Kidney epithelial cell (primary cell): ENCODE results near the gene GRM5. TPM values are rescaled to one million over a fixed set of nuclear protein-coding genes. Genes with fewer than 3 reads are reported as not detected.

Experiments
- DNase-seq: peaks from one replicate; pipeline ENCODE4 v3.0.0-alpha.2; 2010; ENCODE audit warnings: low read depth
- H3K27me3 ChIP-seq: 2 replicates; pipeline ENCODE4 v1.6.0; 2011; ENCODE audit warnings: low read length; ENCODE audit not compliant: control insufficient read depth, insufficient read depth
- H3K36me3 ChIP-seq: 2 replicates; pipeline ENCODE4 v1.5.1; 2011; ENCODE audit warnings: low read length; ENCODE audit not compliant: control insufficient read depth, insufficient read depth
- H3K4me3 ChIP-seq: 2 replicates; pipeline ENCODE4 v1.5.1; 2011; ENCODE audit warnings: low read depth, mild to moderate bottlenecking, control low read depth, low read length
- CTCF ChIP-seq: IDR thresholded peaks from 2 replicates; pipeline ENCODE4 v1.5.1; 2011; ENCODE audit warnings: mild to moderate bottlenecking, moderate library complexity, low read length, control low read depth, inconsistent platforms; ENCODE audit not compliant: insufficient read depth, poor library complexity, severe bottlenecking
- total RNA-seq: library from RNA; depleted of rRNA; stranded (reverse); fragments of >200 nt; gene quantifications from 2 replicates; pipeline ENCODE4 v1.2.3, GENCODE V29; 2015

The GRM5 gene
- total RNA-seq, 1 donor from 2014 or later: 0.17 TPM

GRCh38 chr11:88603091-88603867, 462.5 kb downstream of the GRM5 start:
- Histone ChIP-seq H3K4me3 (no peak overlapping the region), H3K36me3 (no peaks in the 10 kb centered on the region), H3K27me3 (no peaks in the 10 kb centered on the region)
- no peak for DNase-seq
- TF ChIP-seq CTCF: no peak

GRCh38 chr11:88597387-88597786, 468.4 kb downstream of the GRM5 start:
- TF ChIP-seq CTCF: no peak
- H3K27me3 ChIP-seq: no peaks in the 10 kb centered on the region
- DNase-seq: no peak
- H3K36me3 ChIP-seq: no peaks in the 10 kb centered on the region
- no peak overlapping the region for H3K4me3 ChIP-seq

GRCh38 chr11:88596786-88597185, 469.0 kb downstream of the GRM5 start:
- DNase-seq: no peak
- no peak for TF ChIP-seq CTCF

GRCh38 chr11:88594274-88594950, 471.4 kb downstream of the GRM5 start:
- Histone ChIP-seq H3K27me3 (no peaks in the 10 kb centered on the region), H3K36me3 (no peaks in the 10 kb centered on the region), H3K4me3 (no peak overlapping the region)
- DNase-seq: no peak
- no peak for TF ChIP-seq CTCF

More at GRCh38 chr11:88596786-88597185, 469.0 kb downstream of the GRM5 start:
- Histone ChIP-seq H3K27me3 (no peaks in the 10 kb centered on the region), H3K4me3 (no peak overlapping the region), H3K36me3 (no peaks in the 10 kb centered on the region)

GRCh38 chr11:88590361-88590760, 475.4 kb downstream of the GRM5 start:
- H3K4me3 ChIP-seq: no peak overlapping the region
- no peak for TF ChIP-seq CTCF
- H3K36me3 ChIP-seq: no peaks in the 10 kb centered on the region
- no peak for DNase-seq
- H3K27me3 ChIP-seq: no peaks in the 10 kb centered on the region
